WERI-Rb-1 (cell line): ENCODE measurements around the gene ADGRD2.

Experiments used
- DNase-seq: peaks from one replicate; pipeline ENCODE4 v3.0.0-alpha.2; 2020
- H3K27ac ChIP-seq: fragments of 250-450 bp; sonication (Bioruptor Pico); 2 replicates; pipeline ENCODE4 v1.5.1; 2020; ENCODE audit warnings: mild to moderate bottlenecking, moderate library complexity
- H3K27me3 ChIP-seq: fragments of 250-450 bp; sonication (Bioruptor Pico); 2 replicates; pipeline ENCODE4 v1.5.1; 2021; ENCODE audit warnings: mild to moderate bottlenecking, low read depth, moderate library complexity; ENCODE audit not compliant: insufficient read depth, severe bottlenecking
- H3K36me3 ChIP-seq: fragments of 250-450 bp; sonication (Bioruptor Pico); 2 replicates; pipeline ENCODE4 v1.5.1; 2020; ENCODE audit warnings: mild to moderate bottlenecking, moderate library complexity
- H3K4me3 ChIP-seq: 2 replicates; pipeline ENCODE4 v1.5.1; 2011; ENCODE audit warnings: low read depth, mild to moderate bottlenecking, control low read depth, low read length
- H3K9me3 ChIP-seq: fragments of 250-450 bp; sonication (Bioruptor Pico); 2 replicates; pipeline ENCODE4 v1.5.1; 2021; ENCODE audit warnings: mild to moderate bottlenecking, moderate library complexity; ENCODE audit not compliant: severe bottlenecking
- CTCF ChIP-seq: IDR thresholded peaks from 2 replicates; pipeline ENCODE4 v1.5.1; 2011; ENCODE audit warnings: low read depth, mild to moderate bottlenecking, control low read depth, inconsistent platforms, low read length

ADGRD2 gene

GRCh38 chr9:124462739-124463138, 12.5 kb downstream of the ADGRD2 start:
- no peak overlapping the region for H3K27ac ChIP-seq
- no peak for TF ChIP-seq CTCF
- peaks cover 6% of the 10 kb centered on the region for H3K9me3 ChIP-seq
- no peaks in the 10 kb centered on the region for H3K36me3 ChIP-seq
- no peak overlapping the region for H3K4me3 ChIP-seq
- H3K27me3 ChIP-seq: no peaks in the 10 kb centered on the region
- DNase-seq: no peak

- no peaks in the 10 kb centered on the region for H3K27me3 ChIP-seq
Measured at GRCh38 chr9:124465736-124466135, 15.5 kb downstream of the ADGRD2 start.

DNA sequence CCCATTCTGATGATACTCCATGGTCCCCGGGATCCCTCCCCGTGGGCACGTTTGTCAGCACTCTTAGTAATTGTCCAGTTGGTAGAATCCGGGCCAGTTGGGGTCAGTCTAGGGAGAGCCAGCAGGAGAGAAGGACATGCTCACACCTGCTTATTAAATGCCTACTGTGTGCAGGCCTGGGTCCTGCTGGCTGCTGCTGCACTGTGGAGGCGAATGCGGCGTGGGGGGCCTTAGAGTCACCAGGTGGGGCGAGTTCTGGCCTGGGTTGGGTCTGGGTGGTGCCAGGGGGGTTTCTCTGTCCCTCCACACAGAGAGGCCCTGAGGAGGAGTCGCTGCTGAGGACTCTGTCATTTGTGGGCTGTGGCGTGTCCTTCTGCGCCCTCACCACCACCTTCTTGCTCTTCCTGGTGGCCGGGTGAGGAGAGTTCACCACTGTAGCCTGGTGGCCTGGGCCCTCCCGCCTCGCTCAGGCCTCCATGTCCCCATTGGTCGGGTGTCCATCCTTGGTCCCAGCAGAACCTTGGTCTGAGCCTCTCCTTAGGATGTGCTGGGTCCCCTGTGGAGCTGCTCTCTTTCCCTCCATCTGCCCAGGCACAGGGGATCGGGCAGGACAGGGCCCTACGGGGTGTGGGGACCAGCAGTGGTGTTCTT, 17.3 kb downstream of the ADGRD2 start:
- Histone ChIP-seq H3K27me3 (no peaks in the 10 kb centered on the region), H3K4me3 (no peak overlapping the region), H3K36me3 (no peaks in the 10 kb centered on the region), H3K9me3 (peaks cover 6% of the 10 kb centered on the region), H3K27ac (no peak overlapping the region)
- no peak for DNase-seq
- TF ChIP-seq CTCF: no peak

More at GRCh38 chr9:124465736-124466135, 15.5 kb downstream of the ADGRD2 start:
- Histone ChIP-seq H3K4me3 (no peak overlapping the region), H3K9me3 (peaks cover 6% of the 10 kb centered on the region), H3K36me3 (no peaks in the 10 kb centered on the region), H3K27ac (no peak overlapping the region)
- peak; percentile 61 for DNase-seq
- no peak for TF ChIP-seq CTCF

- TF ChIP-seq CTCF: no peak
- no peak for DNase-seq
- Histone ChIP-seq H3K27ac (no peak overlapping the region), H3K4me3 (no peak overlapping the region), H3K27me3 (no peaks in the 10 kb centered on the region), H3K36me3 (no peaks in the 10 kb centered on the region), H3K9me3 (peaks cover 6% of the 10 kb centered on the region)
Measured at GRCh38 chr9:124468061-124468740, 17.9 kb downstream of the ADGRD2 start.

- H3K4me3 ChIP-seq: no peak overlapping the region
- no peak for DNase-seq
- no peaks in the 10 kb centered on the region for H3K36me3 ChIP-seq
- no peak for TF ChIP-seq CTCF
- H3K27me3 ChIP-seq: no peaks in the 10 kb centered on the region
- H3K9me3 ChIP-seq: no peaks in the 10 kb centered on the region
- no peak overlapping the region for H3K27ac ChIP-seq
Measured at GRCh38 chr9:124469011-124469832, 19.0 kb downstream of the ADGRD2 start.
